Tibial artery (tissue), 4 donors: ENCODE results near the gene GPR89A.
"Not testable (repeated sequence)": the region's sequence is repeated elsewhere in the genome, so short reads cannot be mapped to it uniquely, and the experiment has no call there.

Experiments
- DNase-seq, 2 donors: peaks; one replicate each; pipeline ENCODE4 v3.0.0-alpha.2; 2019
- H3K27ac ChIP-seq, 2 donors: fragments of 200-600 bp; sonication (generic) in 1 of 2; 1 replicate in 1 of 2; 2 replicates in 1 of 2; pipeline ENCODE4 v1.5.1; 2018 to 2019; ENCODE audit warnings: mild to moderate bottlenecking in 1 of 2
- H3K27me3 ChIP-seq, 2 donors: fragments of 200-600 bp; sonication (generic) in 1 of 2; one replicate each; pipeline versions ENCODE4 v1.5.1 to v1.6.0; 2016 to 2019
- H3K36me3 ChIP-seq, 3 donors: fragments of 200-600 bp; sonication (generic) in 2 of 3; one replicate each; pipeline ENCODE4 v1.5.1; 2016 to 2019; ENCODE audit warnings: mild to moderate bottlenecking in 2 of 3
- H3K4me1 ChIP-seq, 4 donors: fragments of 200-600 bp; sonication (generic) in 2 of 4; 1 replicate in 3 of 4; 2 replicates in 1 of 4; pipeline ENCODE4 v1.5.1; 2016 to 2019
- H3K4me3 ChIP-seq, 2 donors: fragments of 200-600 bp; sonication (generic) in 1 of 2; 1 replicate in 1 of 2; 2 replicates in 1 of 2; pipeline ENCODE4 v1.5.1; 2018 to 2019; ENCODE audit warnings: mild to moderate bottlenecking in 2 of 2
- H3K9me3 ChIP-seq, 3 donors: fragments of 200-600 bp; sonication (generic) in 1 of 3; one replicate each; pipeline ENCODE4 v1.5.1; 2016 to 2019
- intact Hi-C: fragments of 100-400 bp; cut with DNase I; formaldehyde crosslinking; loops from one replicate; pipeline ENCODE4 v1.15.0; 2023; ENCODE audit warnings: low total_unique reads
- TF ChIP-seq, protein P1 (sequence below), 2 experiments: fragments of 200-600 bp in 1 of 2; fragments of 450-650 bp in 1 of 2; IDR thresholded peaks; one replicate each; pipeline ENCODE4 v1.5.1; 2017 to 2019; ENCODE audit warnings: antibody characterized with exemption in 2 of 2, mild to moderate bottlenecking in 1 of 2, moderate library complexity in 1 of 2

Gene GPR89A

DNA sequence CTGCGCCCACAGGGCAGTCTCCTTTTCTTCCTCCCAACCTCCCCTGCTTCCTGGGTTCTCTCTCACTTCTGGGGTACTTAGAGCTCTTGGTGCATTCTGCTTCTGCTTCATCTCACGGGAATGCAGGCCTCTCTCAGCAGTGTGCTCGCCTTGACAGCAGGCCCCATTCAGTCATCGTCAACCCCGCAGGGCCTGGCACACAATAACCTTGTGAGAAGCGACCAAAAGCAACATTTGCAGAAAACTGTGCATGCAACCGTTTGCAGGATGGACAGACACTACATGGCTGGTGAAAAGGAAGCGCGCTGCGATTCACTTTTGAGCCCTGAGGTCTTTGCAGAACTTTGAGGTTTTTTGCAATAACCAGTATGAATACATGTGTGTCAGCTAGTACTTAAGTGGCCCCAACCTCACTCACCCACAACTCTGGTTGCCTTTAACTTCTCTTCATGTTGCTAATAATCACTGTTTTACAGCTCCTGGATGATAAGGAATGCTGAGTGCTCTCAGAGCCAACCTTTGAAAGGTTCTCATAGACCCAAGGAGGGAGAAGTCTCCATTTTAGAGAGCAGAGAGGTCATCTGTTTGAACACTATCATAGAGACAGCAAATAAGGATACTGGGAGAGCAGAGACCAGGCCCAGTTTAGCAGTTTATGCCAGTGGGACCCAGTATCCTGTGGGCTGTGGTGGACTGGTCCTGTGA is 109.0 kb downstream of the GPR89A start:
- DNase-seq: no peak
- H3K4me3 ChIP-seq: no peak overlapping the region
- no peak overlapping the region for H3K27ac ChIP-seq
- H3K27me3 ChIP-seq: no peaks in the 10 kb centered on the region
- TF ChIP-seq, protein P1, sequence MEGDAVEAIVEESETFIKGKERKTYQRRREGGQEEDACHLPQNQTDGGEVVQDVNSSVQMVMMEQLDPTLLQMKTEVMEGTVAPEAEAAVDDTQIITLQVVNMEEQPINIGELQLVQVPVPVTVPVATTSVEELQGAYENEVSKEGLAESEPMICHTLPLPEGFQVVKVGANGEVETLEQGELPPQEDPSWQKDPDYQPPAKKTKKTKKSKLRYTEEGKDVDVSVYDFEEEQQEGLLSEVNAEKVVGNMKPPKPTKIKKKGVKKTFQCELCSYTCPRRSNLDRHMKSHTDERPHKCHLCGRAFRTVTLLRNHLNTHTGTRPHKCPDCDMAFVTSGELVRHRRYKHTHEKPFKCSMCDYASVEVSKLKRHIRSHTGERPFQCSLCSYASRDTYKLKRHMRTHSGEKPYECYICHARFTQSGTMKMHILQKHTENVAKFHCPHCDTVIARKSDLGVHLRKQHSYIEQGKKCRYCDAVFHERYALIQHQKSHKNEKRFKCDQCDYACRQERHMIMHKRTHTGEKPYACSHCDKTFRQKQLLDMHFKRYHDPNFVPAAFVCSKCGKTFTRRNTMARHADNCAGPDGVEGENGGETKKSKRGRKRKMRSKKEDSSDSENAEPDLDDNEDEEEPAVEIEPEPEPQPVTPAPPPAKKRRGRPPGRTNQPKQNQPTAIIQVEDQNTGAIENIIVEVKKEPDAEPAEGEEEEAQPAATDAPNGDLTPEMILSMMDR (IDR thresholded peaks at IDR 0.05): no peak
- intact Hi-C loops: no loop called here
- H3K36me3 ChIP-seq: no peaks in the 10 kb centered on the region
- no peaks in the 10 kb centered on the region for H3K9me3 ChIP-seq
- peaks cover 0 to 16% (median 10%) of the 10 kb centered on the region in 4 donors for H3K4me1 ChIP-seq

DNA sequence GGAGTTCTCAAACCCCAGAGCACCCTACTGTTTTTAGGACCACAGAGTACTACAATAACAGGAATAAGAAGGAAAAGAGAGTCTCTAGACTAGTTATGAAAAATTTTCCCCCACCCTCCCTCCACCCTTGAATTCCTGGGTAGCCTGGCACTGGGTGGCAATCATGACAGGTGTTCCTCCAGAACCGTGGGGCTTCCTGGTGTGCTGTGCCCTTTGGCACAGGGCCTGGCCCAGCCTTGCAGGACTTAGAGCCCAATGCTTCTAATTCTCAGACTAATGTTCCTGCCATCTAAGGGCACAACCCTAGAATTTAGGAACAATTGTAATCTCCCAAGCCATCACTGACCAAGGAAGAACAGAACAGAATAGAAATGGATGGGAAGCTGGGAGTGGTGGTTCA is 110.0 kb downstream of the GPR89A start:
- Histone ChIP-seq H3K27me3 (no peaks in the 10 kb centered on the region), H3K9me3 (no peaks in the 10 kb centered on the region), H3K4me1 (peaks cover 0 to 16% (median 10%) of the 10 kb centered on the region in 4 donors), H3K4me3 (no peak overlapping the region), H3K27ac (no peak overlapping the region), H3K36me3 (no peaks in the 10 kb centered on the region)
- no peak for DNase-seq
- intact Hi-C loops: no loop called here
- TF ChIP-seq, protein P1 (IDR thresholded peaks at IDR 0.05): no peak

DNA sequence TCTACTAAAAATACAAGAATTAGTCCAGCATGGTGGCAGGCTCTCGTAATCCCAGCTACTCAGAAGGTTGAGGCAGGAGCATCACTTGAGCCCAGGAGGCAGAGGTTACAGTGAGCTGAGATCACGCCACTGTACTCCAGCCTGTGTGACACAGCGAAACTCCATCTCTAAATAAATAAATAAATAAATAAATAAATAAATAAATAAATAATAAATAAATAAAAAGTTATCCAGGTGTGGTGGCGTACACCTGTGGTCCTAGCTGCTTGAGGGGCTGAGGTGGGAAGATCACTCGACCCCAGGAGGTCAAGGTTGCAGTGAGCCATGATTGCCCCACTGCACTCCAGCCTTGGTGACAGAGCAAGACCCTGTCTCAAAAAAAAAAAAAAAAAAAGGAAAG is 110.7 kb downstream of the GPR89A start:
- DNase-seq, intact Hi-C loops, H3K36me3 ChIP-seq, H3K4me3 ChIP-seq, H3K27ac ChIP-seq, H3K27me3 ChIP-seq, H3K9me3 ChIP-seq: not testable (repeated sequence)
- H3K4me1 ChIP-seq: peaks cover 0 to 16% (median 10%) of the 10 kb centered on the region in 4 donors

DNA sequence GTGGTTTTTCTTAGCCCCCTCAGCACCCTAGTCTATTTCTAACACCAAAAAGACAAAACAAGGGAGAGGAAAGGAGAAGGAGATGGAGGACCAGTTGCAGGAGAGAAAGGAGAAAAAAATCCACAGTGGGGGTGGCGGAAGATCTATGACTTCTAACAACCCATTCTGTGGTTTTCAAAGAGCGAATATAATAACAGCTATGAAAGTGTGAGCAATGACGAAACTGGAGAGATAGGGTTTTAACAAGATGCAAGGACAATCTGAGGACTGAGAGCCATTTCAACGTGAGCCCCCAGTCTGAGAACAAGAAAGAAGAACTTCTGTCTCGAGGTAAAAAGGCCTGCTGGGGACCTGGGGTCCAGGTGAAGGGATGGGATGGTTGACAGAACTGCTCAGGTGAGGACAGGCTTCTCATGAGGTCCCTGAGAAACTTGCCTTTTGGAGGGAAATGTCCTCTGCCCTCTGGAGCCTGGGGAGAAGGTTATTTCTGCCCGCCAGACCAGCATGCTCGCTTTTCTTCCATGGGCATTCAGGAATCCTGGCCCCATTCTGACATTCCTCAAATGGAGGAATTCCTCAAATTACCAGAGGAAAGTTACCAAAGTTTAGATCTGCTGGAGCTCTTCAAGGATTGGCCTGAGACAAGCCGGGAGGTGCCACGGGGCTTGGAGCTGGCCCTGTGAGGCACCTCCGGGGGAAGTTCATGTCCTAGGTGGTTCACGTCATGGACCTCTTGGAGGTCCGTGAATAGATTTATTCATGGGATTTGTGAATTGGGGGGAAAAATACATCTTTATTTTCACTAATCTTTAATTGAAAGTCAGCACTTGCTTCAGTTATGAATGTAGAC is 111.7 kb downstream of the GPR89A start, which contains the start of gene CD160:
Gene CD160, plus strand, starts transcription at position 270 of the 850 bp plus-strand sequence. CDS start 8,829 bp downstream, outside the sequence.
- no peaks in the 10 kb centered on the region for H3K9me3 ChIP-seq
- no peak within 1 kb of the TSS for H3K27ac ChIP-seq
- no peaks in the 10 kb centered on the region for H3K27me3 ChIP-seq
- peaks cover 0 to 16% (median 10%) of the 10 kb centered on the region in 4 donors for H3K4me1 ChIP-seq
- H3K4me3 ChIP-seq: no peak within 1 kb of the TSS
- intact Hi-C loops: no loop called here
- no peak for DNase-seq
- TF ChIP-seq, protein P1 (IDR thresholded peaks at IDR 0.05): no peak
- H3K36me3 ChIP-seq: no peaks in the 10 kb centered on the region
